H9 (cell line): ENCODE data around the gene UGT1A7. TPM values are rescaled to one million over a fixed set of nuclear protein-coding genes. Genes with fewer than 3 reads are reported as not detected.

Source experiments
- DNase-seq: peaks from one replicate; pipeline ENCODE4 v3.0.0-alpha.2; 2017
- H2AFZ ChIP-seq: one replicate; pipeline ENCODE4 v1.6.1; 2013; ENCODE audit warnings: mild to moderate bottlenecking, low read length, control low read depth, moderate library complexity
- H2AK5ac ChIP-seq: 2 replicates; pipeline ENCODE4 v1.6.1; 2013; ENCODE audit warnings: low read length, control low read depth, mixed read lengths; ENCODE audit not compliant: insufficient read length
- H2BK120ac ChIP-seq: one replicate; pipeline ENCODE4 v1.6.1; 2013; ENCODE audit warnings: low read depth, mild to moderate bottlenecking, low read length, control low read depth, inconsistent platforms; ENCODE audit not compliant: poor library complexity, severe bottlenecking
- H2BK12ac ChIP-seq: 2 replicates; pipeline ENCODE4 v1.6.1; 2013; ENCODE audit warnings: low read length, control low read depth, mixed read lengths, low read depth; ENCODE audit not compliant: insufficient read length
- H2BK15ac ChIP-seq: 2 replicates; pipeline ENCODE4 v1.6.1; 2013; ENCODE audit warnings: low read depth, low read length, control low read depth
- H2BK20ac ChIP-seq: one replicate; pipeline ENCODE4 v1.6.1; 2013; ENCODE audit warnings: low read depth, mild to moderate bottlenecking, low read length, control low read depth, inconsistent platforms; ENCODE audit not compliant: poor library complexity, severe bottlenecking
- H2BK5ac ChIP-seq: 2 replicates; pipeline ENCODE4 v1.6.1; 2013; ENCODE audit warnings: low read length, control low read depth, mixed read lengths; ENCODE audit not compliant: insufficient read length
- H3K14ac ChIP-seq: 2 replicates; pipeline ENCODE4 v1.6.1; 2013; ENCODE audit warnings: low read length, control low read depth; ENCODE audit not compliant: insufficient read depth
- H3K18ac ChIP-seq: 2 replicates; pipeline ENCODE4 v1.6.1; 2013; ENCODE audit warnings: low read depth, mild to moderate bottlenecking, mixed read lengths, low read length, control low read depth; ENCODE audit not compliant: insufficient read length
- H3K23ac ChIP-seq: 2 replicates; pipeline ENCODE4 v1.6.1; 2013; ENCODE audit warnings: low read length, control low read depth, mixed read lengths, low read depth; ENCODE audit not compliant: insufficient read length
- H3K23me2 ChIP-seq: 2 replicates; pipeline ENCODE4 v1.6.1; 2013; ENCODE audit warnings: low read depth, mild to moderate bottlenecking, mixed read lengths, low read length, control low read depth; ENCODE audit not compliant: insufficient read length, poor library complexity, severe bottlenecking
- H3K27ac ChIP-seq: 2 replicates; pipeline ENCODE4 v1.5.1; 2013; ENCODE audit warnings: low read length, control low read depth, mixed read lengths, low read depth; ENCODE audit not compliant: insufficient read length
- H3K27me3 ChIP-seq: 2 replicates; pipeline ENCODE4 v1.6.1; 2013; ENCODE audit warnings: low read length, control low read depth, inconsistent platforms; ENCODE audit not compliant: insufficient read depth
- H3K4ac ChIP-seq: 2 replicates; pipeline ENCODE4 v1.6.1; 2013; ENCODE audit warnings: low read depth, mild to moderate bottlenecking, control low read depth, inconsistent platforms, low read length, moderate library complexity
- H3K4me1 ChIP-seq: 2 replicates; pipeline ENCODE4 v1.6.1; 2013; ENCODE audit warnings: low read length, control low read depth, inconsistent platforms; ENCODE audit not compliant: insufficient read depth
- H3K4me2 ChIP-seq: 2 replicates; pipeline ENCODE4 v1.6.1; 2013; ENCODE audit warnings: low read length, control low read depth, mixed read lengths; ENCODE audit not compliant: insufficient read length, insufficient read depth
- H3K56ac ChIP-seq: 2 replicates; pipeline ENCODE4 v1.6.1; 2013; ENCODE audit warnings: low read depth, mild to moderate bottlenecking, mixed read lengths, low read length, control low read depth; ENCODE audit not compliant: insufficient read length
- H3K79me1 ChIP-seq: 2 replicates; pipeline ENCODE4 v1.6.1; 2013; ENCODE audit warnings: low read depth, mild to moderate bottlenecking, moderate library complexity, low read length, control low read depth, inconsistent platforms; ENCODE audit not compliant: insufficient read depth, poor library complexity, severe bottlenecking
- H3K79me2 ChIP-seq: 2 replicates; pipeline ENCODE4 v1.6.1; 2013; ENCODE audit warnings: low read length, control low read depth, inconsistent platforms; ENCODE audit not compliant: insufficient read depth
- H3K9ac ChIP-seq: 2 replicates; pipeline ENCODE4 v1.6.1; 2013; ENCODE audit warnings: low read length, control low read depth, mixed read lengths; ENCODE audit not compliant: insufficient read length; ENCODE audit errors: extremely low read depth
- H3K9me3 ChIP-seq: one replicate; pipeline ENCODE4 v1.6.1; 2013; ENCODE audit warnings: low read depth, low read length, inconsistent platforms; ENCODE audit not compliant: control insufficient read depth
- H3T11ph ChIP-seq: one replicate; pipeline ENCODE4 v1.6.1; 2013; ENCODE audit warnings: mild to moderate bottlenecking, low read length, control low read depth, inconsistent platforms
- H4K20me1 ChIP-seq: one replicate; pipeline ENCODE4 v1.6.1; 2013; ENCODE audit not compliant: control insufficient read depth, insufficient read length, insufficient read depth
- H4K5ac ChIP-seq: 2 replicates; pipeline ENCODE4 v1.6.1; 2013; ENCODE audit warnings: low read depth, mild to moderate bottlenecking, mixed read lengths, low read length, control low read depth; ENCODE audit not compliant: insufficient read length
- H4K8ac ChIP-seq: replicated peaks from 2 replicates; pipeline ENCODE4 v1.6.1; 2013; ENCODE audit warnings: low read length, control low read depth, mixed read lengths, low read depth; ENCODE audit not compliant: insufficient read length
- H4K91ac ChIP-seq: 2 replicates; pipeline ENCODE4 v1.6.1; 2013; ENCODE audit warnings: low read depth, mild to moderate bottlenecking, moderate library complexity, mixed read lengths, low read length, control low read depth; ENCODE audit not compliant: insufficient read length
- H3K27ac Mint-ChIP-seq, 3 experiments: 2 replicates in 2 of 3; 3 replicates in 1 of 3; pipeline ENCODE4 v1.8.0; 2020 to 2021; ENCODE audit warnings: mixed read lengths in 3 of 3, mild to moderate bottlenecking in 1 of 3, moderate library complexity in 1 of 3
- H3K27me3 Mint-ChIP-seq: 2 replicates; pipeline ENCODE4 v1.8.0; 2021; ENCODE audit warnings: low read depth, mild to moderate bottlenecking, moderate library complexity, mixed read lengths
- H3K36me3 Mint-ChIP-seq, 3 experiments: 2 replicates in 2 of 3; 3 replicates in 1 of 3; pipeline ENCODE4 v1.8.0; 2020 to 2021; ENCODE audit warnings: low read depth in 3 of 3, mixed read lengths in 3 of 3; ENCODE audit not compliant: insufficient read depth in 1 of 3
- H3K4me1 Mint-ChIP-seq, 2 experiments: 2 replicates each; pipeline ENCODE4 v1.8.0; 2020; ENCODE audit warnings: mixed read lengths in 2 of 2
- H3K4me3 Mint-ChIP-seq, 2 experiments: 2 replicates in 1 of 2; 3 replicates in 1 of 2; pipeline ENCODE4 v1.8.0; 2020 to 2021; ENCODE audit warnings: mild to moderate bottlenecking in 2 of 2, mixed read lengths in 2 of 2, moderate library complexity in 1 of 2
- H3K9me3 Mint-ChIP-seq, 2 experiments: 2 replicates in 1 of 2; 3 replicates in 1 of 2; pipeline ENCODE4 v1.8.0; 2020; ENCODE audit warnings: mild to moderate bottlenecking in 2 of 2, mixed read lengths in 2 of 2, moderate library complexity in 1 of 2
- WGBS: extraction: QIAGEN DNeasy Blood & Tissue Kit; methylation state at CpG from one replicate; pipeline ENCODE4 v1.1.7; 2013; ENCODE audit warnings: missing lambda C conversion rate, low lambda C conversion rate, mixed read lengths; ENCODE audit not compliant: insufficient read length; ENCODE audit errors: extremely low coverage; 5-methylcytosine and 5-hydroxymethylcytosine counted together
- total RNA-seq: library from RNA; stranded (reverse); gene quantifications from 2 replicates; pipeline ENCODE4 v1.2.1, GENCODE V29; 2021
- TF ChIP-seq, protein P1 (sequence below): fragments of 200-600 bp; sonication (generic); conservative IDR thresholded peaks from 3 replicates; pipeline ENCODE4 v1.8.0; 2021; ENCODE audit warnings: antibody characterized with exemption, mild to moderate bottlenecking

UGT1A7 gene
- total RNA-seq, 1 experiment from 2014 or later = not detected

- no CpG with 5 or more reads among the region's 4 CpGs for WGBS
- no peaks in the 10 kb centered on the region; a peak in 1 of 7 replicates for H3K36me3 Mint-ChIP-seq
- Histone ChIP-seq H3K9ac (no peak overlapping the region), H2BK20ac (no peak overlapping the region), H3K27me3 (no peaks in the 10 kb centered on the region), H3K79me2 (no peaks in the 10 kb centered on the region), H2AK5ac (no peak overlapping the region), H3K23me2 (no peaks in the 10 kb centered on the region), H3K4me2 (no peak overlapping the region), H3K14ac (no peak overlapping the region), H3K79me1 (no peaks in the 10 kb centered on the region), H2BK5ac (no peak overlapping the region), H3K56ac (no peak overlapping the region), H3K18ac (no peak overlapping the region), H2AFZ (no peak overlapping the region), H4K91ac (no peak overlapping the region), H4K5ac (no peak overlapping the region), H3K23ac (no peak overlapping the region), H3K4ac (no peak overlapping the region), H2BK12ac (no peak overlapping the region), H2BK15ac (no peak overlapping the region), H3T11ph (no peak overlapping the region), H2BK120ac (no peak overlapping the region), H4K20me1 (no peaks in the 10 kb centered on the region), H3K27ac (no peak overlapping the region), H3K9me3 (no peaks in the 10 kb centered on the region), H3K4me1 (peaks cover 2% of the 10 kb centered on the region; the same call in 1 of the 2 replicates), H4K8ac (no peak overlapping the region)
- no peak for DNase-seq
- H3K4me1 Mint-ChIP-seq = peaks cover 5 to 6% of the 10 kb centered on the region in 2 experiments; a peak in 3 of 4 replicates
- TF ChIP-seq, protein P1, sequence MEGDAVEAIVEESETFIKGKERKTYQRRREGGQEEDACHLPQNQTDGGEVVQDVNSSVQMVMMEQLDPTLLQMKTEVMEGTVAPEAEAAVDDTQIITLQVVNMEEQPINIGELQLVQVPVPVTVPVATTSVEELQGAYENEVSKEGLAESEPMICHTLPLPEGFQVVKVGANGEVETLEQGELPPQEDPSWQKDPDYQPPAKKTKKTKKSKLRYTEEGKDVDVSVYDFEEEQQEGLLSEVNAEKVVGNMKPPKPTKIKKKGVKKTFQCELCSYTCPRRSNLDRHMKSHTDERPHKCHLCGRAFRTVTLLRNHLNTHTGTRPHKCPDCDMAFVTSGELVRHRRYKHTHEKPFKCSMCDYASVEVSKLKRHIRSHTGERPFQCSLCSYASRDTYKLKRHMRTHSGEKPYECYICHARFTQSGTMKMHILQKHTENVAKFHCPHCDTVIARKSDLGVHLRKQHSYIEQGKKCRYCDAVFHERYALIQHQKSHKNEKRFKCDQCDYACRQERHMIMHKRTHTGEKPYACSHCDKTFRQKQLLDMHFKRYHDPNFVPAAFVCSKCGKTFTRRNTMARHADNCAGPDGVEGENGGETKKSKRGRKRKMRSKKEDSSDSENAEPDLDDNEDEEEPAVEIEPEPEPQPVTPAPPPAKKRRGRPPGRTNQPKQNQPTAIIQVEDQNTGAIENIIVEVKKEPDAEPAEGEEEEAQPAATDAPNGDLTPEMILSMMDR = no peak
- H3K27me3 Mint-ChIP-seq = peaks cover 8% of the 10 kb centered on the region
- 0 out of 5 replicates have a peak, but pooled peaks cover 0 to 3% of the 10 kb centered on the region in 2 experiments for H3K9me3 Mint-ChIP-seq
- no peak overlapping the region for H3K4me3 Mint-ChIP-seq
- no peak overlapping the region for H3K27ac Mint-ChIP-seq
Observed at GRCh38 chr2:233766416-233766815, 84.7 kb downstream of the UGT1A7 start.
